ENCODE data around the gene VARS1. TPM values are rescaled to one million over a fixed set of nuclear protein-coding genes. Genes with fewer than 3 reads are reported as not detected.

VARS1 gene
- total RNA-seq, 2 donors from 2014 or later, result 38.5 to 49.9 TPM

DNA sequence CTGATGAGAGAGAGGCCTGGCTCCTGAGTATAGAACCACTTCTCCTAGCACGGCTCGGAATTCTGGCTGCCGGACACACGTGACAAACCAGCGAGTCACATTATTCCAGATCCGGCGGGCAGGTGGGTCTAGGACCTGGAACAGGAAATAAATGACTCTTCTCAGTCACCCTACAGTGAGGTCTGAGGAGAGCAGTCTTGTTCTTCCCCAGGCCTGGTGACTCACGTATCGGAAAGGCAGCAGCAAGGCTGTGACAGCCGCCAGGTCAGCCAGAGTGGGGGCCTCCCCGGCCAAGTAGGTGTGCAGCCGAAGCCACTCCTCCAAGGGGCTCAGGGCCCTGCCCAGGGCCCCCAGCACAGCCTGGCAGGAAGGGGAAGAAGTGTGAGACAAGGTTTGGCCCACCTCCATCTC is 2.8 kb downstream of the VARS1 start:
- Histone ChIP-seq H3K27me3 (replicated peaks; ENCODE audit: insufficient read depth) (no peaks in the 10 kb centered on the region), H3K4me3 (no peak overlapping the region), H3K4me1 (replicated peaks) (peaks cover 3% of the 10 kb centered on the region), H3K27ac (no peak overlapping the region), H3K36me3 (no peaks in the 10 kb centered on the region), H3K9me3 (no peaks in the 10 kb centered on the region)
- intact Hi-C loops (cut with DNase I), result no loop called here
- DNase-seq (ENCODE audit: low spot score), result no peak
- TF ChIP-seq CTCF (IDR thresholded peaks at IDR 0.05) (no peak), POLR2A (IDR thresholded peaks at IDR 0.05) (no peak)
- 79% methylated on average over 12 of the region's 12 CpGs for WGBS

DNA sequence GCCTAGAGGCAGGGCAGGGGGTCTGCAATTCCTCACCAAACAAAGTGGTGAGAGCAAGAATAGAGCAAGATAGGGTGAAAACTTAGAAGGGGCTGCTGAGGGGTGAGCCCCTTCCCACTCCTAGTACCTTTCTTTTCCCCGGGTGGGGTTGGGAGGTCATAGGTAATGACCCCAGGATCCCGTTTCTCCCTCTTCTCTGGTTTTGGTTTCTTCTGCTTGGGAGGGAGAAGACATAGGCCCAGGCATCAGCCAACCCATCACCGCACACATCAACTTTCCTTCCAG is 3.5 kb downstream of the VARS1 start:
- H3K27me3 ChIP-seq (replicated peaks; ENCODE audit: insufficient read depth), result no peaks in the 10 kb centered on the region
- intact Hi-C loops (cut with DNase I), result no loop called here
- H3K36me3 ChIP-seq, result no peaks in the 10 kb centered on the region
- peaks cover 3% of the 10 kb centered on the region for H3K4me1 ChIP-seq (replicated peaks)
- TF ChIP-seq POLR2AphosphoS5 (IDR thresholded peaks at IDR 0.05) (no peak), CTCF (IDR thresholded peaks at IDR 0.05) (no peak), POLR2A (IDR thresholded peaks at IDR 0.05) (no peak)
- WGBS, result 90% methylated on average over 3 of the region's 3 CpGs
- DNase-seq (ENCODE audit: low spot score), result no peak
- no peak overlapping the region for H3K27ac ChIP-seq
- H3K4me3 ChIP-seq, result no peak overlapping the region
- H3K9me3 ChIP-seq, result no peaks in the 10 kb centered on the region

DNA sequence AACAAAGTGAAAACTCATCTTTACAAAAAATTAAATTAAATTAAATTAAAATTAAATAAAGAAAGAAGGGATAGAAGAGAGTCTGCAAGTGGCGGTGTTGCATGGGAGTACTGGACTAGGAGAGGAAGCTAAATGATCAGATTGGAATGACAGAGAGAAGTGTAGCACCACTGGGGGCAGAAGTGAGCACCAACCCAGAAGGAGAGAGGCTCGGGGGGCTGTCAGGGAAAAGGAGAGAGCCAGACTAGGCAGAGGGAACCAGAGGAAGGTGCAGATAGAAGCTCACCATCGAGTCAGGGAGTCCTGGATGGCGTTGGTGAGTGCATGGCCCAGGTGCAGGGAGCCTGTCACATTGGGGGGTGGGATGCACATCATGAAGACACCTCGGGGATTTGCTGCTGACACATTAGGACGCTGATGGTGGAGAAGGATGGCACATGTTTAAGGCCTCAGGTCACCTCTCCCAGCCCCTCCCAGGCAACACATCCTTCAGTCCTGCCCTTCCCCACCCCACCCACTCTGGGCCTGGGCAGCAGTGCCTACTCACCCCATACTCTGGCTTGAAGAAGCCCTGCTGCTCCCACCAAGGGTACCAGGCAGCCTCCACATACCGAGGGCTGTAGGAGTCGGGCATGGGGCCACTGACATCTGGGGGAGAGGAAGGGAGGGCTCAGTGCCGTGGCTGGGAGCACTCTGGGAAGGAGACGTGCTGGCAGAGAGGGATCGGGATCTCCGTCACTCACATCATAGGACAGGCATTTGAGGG is 4.0 kb downstream of the VARS1 start:
- peaks cover 3% of the 10 kb centered on the region for H3K4me1 ChIP-seq (replicated peaks)
- no peak overlapping the region for H3K4me3 ChIP-seq
- peak in 3 of 4 experiments; percentile 15 to 55 (median 48) for TF ChIP-seq CTCF (IDR thresholded peaks at IDR 0.05)
- no peak for TF ChIP-seq POLR2A (IDR thresholded peaks at IDR 0.05)
- no peak for TF ChIP-seq POLR2AphosphoS5 (IDR thresholded peaks at IDR 0.05)
- no peaks in the 10 kb centered on the region for H3K36me3 ChIP-seq
- no peaks in the 10 kb centered on the region for H3K27me3 ChIP-seq (replicated peaks; ENCODE audit: insufficient read depth)
- DNase-seq (ENCODE audit: low spot score), result no peak
- intact Hi-C loops (cut with DNase I), result no loop called here
- no peak overlapping the region for H3K27ac ChIP-seq
- no peaks in the 10 kb centered on the region for H3K9me3 ChIP-seq
- 64% methylated on average over 12 of the region's 12 CpGs for WGBS

GRCh38 chr6:31785475-31785874 is 10.1 kb downstream of the VARS1 start:
- H3K4me1 ChIP-seq (replicated peaks), result no peaks in the 10 kb centered on the region
- no peaks in the 10 kb centered on the region for H3K9me3 ChIP-seq
- 95% methylated on average over 11 of the region's 11 CpGs for WGBS
- intact Hi-C loops (cut with DNase I), result no loop called here
- no peak overlapping the region for H3K27ac ChIP-seq
- no peak for DNase-seq (ENCODE audit: low spot score)
- H3K36me3 ChIP-seq, result peaks cover 5 to 16% of the 10 kb centered on the region in 2 donors
- TF ChIP-seq POLR2AphosphoS5 (IDR thresholded peaks at IDR 0.05), result no peak
- no peak for TF ChIP-seq CTCF (IDR thresholded peaks at IDR 0.05)
- TF ChIP-seq POLR2A (IDR thresholded peaks at IDR 0.05), result no peak
- H3K27me3 ChIP-seq (replicated peaks; ENCODE audit: insufficient read depth), result no peaks in the 10 kb centered on the region
- no peak overlapping the region for H3K4me3 ChIP-seq

Measured in prostate gland (tissue), 2 donors.